ENCODE results near the gene KRTAP9-9. TPM values are rescaled to one million over a fixed set of nuclear protein-coding genes. Genes with fewer than 3 reads are reported as not detected.

Gene KRTAP9-9
- polyA plus RNA-seq, 1 donor from 2014 or later, result not detected

DNA sequence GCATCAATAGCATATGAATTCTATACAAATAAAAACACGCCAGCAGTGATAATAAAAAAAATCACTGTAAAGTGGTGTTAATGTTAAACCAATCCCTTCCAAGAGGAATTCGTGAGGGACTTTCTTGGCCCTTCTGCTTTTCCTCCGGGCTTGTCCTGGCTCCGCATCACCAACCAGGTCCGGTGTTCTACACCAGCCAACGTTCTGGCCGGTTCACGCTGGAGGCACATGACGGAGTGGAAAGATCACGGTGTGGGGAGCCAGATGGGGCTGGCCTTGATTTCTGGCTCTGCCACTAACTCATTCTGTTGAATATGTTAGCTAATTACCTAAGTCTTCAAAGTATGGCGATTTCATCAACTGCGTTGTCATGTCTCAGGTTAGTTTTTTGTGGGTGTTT, 48.9 kb downstream of the KRTAP9-9 start:
- Histone ChIP-seq H3K36me3 (ENCODE audit: insufficient read depth, low read length) (no peaks in the 10 kb centered on the region), H3K9ac (ENCODE audit: low read length) (no peak overlapping the region), H3K9me2 (ENCODE audit: insufficient read depth, low read length) (no peaks in the 10 kb centered on the region), H3K4me3 (ENCODE audit: low read length) (no peak overlapping the region), H3K79me2 (replicated peaks; ENCODE audit: insufficient read depth, low read length) (no peaks in the 10 kb centered on the region), H3K9me3 (ENCODE audit: low read length) (no peaks in the 10 kb centered on the region), H3F3A (ENCODE audit: insufficient read depth, low read length, poor library complexity, severe bottlenecking) (no peaks in the 10 kb centered on the region), H2AFZ (ENCODE audit: low read depth, low read length) (no peak overlapping the region), H3K4me2 (ENCODE audit: low read length) (no peak overlapping the region), H3K27me3 (ENCODE audit: insufficient read depth, low read depth, low read length) (no peaks in the 10 kb centered on the region), H4K20me1 (ENCODE audit: insufficient read depth) (no peaks in the 10 kb centered on the region), H3K27ac (ENCODE audit: low read length) (no peak overlapping the region)
- TF ChIP-seq POLR2AphosphoS5 (IDR thresholded peaks at IDR 0.05) (no peak), MXI1 (conservative IDR thresholded peaks at IDR 0.05; ENCODE audit: poor library complexity, severe bottlenecking) (no peak), TAF1 (IDR thresholded peaks at IDR 0.05; ENCODE audit: low read depth) (no peak), EZH2 (IDR thresholded peaks at IDR 0.05; ENCODE audit: borderline replicate concordance, insufficient read depth, low read length, poor library complexity, severe bottlenecking) (no peak), SMC3 (conservative IDR thresholded peaks at IDR 0.05; ENCODE audit: poor library complexity) (no peak), RAD21 (conservative IDR thresholded peaks at IDR 0.05) (no peak)
- TF ChIP-seq, protein P1, sequence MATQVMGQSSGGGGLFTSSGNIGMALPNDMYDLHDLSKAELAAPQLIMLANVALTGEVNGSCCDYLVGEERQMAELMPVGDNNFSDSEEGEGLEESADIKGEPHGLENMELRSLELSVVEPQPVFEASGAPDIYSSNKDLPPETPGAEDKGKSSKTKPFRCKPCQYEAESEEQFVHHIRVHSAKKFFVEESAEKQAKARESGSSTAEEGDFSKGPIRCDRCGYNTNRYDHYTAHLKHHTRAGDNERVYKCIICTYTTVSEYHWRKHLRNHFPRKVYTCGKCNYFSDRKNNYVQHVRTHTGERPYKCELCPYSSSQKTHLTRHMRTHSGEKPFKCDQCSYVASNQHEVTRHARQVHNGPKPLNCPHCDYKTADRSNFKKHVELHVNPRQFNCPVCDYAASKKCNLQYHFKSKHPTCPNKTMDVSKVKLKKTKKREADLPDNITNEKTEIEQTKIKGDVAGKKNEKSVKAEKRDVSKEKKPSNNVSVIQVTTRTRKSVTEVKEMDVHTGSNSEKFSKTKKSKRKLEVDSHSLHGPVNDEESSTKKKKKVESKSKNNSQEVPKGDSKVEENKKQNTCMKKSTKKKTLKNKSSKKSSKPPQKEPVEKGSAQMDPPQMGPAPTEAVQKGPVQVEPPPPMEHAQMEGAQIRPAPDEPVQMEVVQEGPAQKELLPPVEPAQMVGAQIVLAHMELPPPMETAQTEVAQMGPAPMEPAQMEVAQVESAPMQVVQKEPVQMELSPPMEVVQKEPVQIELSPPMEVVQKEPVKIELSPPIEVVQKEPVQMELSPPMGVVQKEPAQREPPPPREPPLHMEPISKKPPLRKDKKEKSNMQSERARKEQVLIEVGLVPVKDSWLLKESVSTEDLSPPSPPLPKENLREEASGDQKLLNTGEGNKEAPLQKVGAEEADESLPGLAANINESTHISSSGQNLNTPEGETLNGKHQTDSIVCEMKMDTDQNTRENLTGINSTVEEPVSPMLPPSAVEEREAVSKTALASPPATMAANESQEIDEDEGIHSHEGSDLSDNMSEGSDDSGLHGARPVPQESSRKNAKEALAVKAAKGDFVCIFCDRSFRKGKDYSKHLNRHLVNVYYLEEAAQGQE (IDR thresholded peaks at IDR 0.05; ENCODE audit: borderline replicate concordance), result no peak
- TF ChIP-seq, protein P2, sequence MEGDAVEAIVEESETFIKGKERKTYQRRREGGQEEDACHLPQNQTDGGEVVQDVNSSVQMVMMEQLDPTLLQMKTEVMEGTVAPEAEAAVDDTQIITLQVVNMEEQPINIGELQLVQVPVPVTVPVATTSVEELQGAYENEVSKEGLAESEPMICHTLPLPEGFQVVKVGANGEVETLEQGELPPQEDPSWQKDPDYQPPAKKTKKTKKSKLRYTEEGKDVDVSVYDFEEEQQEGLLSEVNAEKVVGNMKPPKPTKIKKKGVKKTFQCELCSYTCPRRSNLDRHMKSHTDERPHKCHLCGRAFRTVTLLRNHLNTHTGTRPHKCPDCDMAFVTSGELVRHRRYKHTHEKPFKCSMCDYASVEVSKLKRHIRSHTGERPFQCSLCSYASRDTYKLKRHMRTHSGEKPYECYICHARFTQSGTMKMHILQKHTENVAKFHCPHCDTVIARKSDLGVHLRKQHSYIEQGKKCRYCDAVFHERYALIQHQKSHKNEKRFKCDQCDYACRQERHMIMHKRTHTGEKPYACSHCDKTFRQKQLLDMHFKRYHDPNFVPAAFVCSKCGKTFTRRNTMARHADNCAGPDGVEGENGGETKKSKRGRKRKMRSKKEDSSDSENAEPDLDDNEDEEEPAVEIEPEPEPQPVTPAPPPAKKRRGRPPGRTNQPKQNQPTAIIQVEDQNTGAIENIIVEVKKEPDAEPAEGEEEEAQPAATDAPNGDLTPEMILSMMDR (IDR thresholded peaks at IDR 0.05; ENCODE audit: poor library complexity, severe bottlenecking), result no peak

Small RNA genes lying within 50 kb of the gene (small RNA-seq; reads per million reads assigned to genes)
- 0 reads per million in 3 experiments for gene KRTAP9-10P

Other genes starting within 250 kb of the KRTAP9-9 start
- gene KRTAP3-1, start 246.3 kb upstream of the KRTAP9-9 start, polyA plus RNA-seq, result not detected in 2 replicates
- gene KRTAP1-5, start 228.2 kb upstream of the KRTAP9-9 start, polyA plus RNA-seq, result not detected in 2 replicates
- not detected in 2 replicates for gene KRTAP1-4, start 225.2 kb upstream of the KRTAP9-9 start, polyA plus RNA-seq
- not detected in 2 replicates for gene KRTAP1-3, start 220.5 kb upstream of the KRTAP9-9 start, polyA plus RNA-seq
- gene KRTAP1-1, start 213.9 kb upstream of the KRTAP9-9 start, polyA plus RNA-seq, result not detected in 2 replicates
- gene KRTAP2-1, start 208.1 kb upstream of the KRTAP9-9 start, polyA plus RNA-seq, result not detected in 2 replicates
- not detected in 2 replicates for gene KRTAP2-2, start 200.2 kb upstream of the KRTAP9-9 start, polyA plus RNA-seq
- not detected in 2 replicates for gene KRTAP2-3, start 195.3 kb upstream of the KRTAP9-9 start, polyA plus RNA-seq
- gene KRTAP2-4, start 189.5 kb upstream of the KRTAP9-9 start, polyA plus RNA-seq, result not detected in 2 replicates
- gene KRTAP4-7, start 171.2 kb upstream of the KRTAP9-9 start, polyA plus RNA-seq, result not detected in 2 replicates
- gene KRTAP4-8, start 157.2 kb upstream of the KRTAP9-9 start, polyA plus RNA-seq, result not detected in 2 replicates
- gene KRTAP4-16, start 153.2 kb upstream of the KRTAP9-9 start, polyA plus RNA-seq, result not detected in 2 replicates
- gene KRTAP4-9, start 150.0 kb upstream of the KRTAP9-9 start, polyA plus RNA-seq, result not detected in 2 replicates
- gene KRTAP4-11, start 137.0 kb upstream of the KRTAP9-9 start, polyA plus RNA-seq, result not detected in 2 replicates
- not detected in 2 replicates for gene KRTAP4-12, start 131.2 kb upstream of the KRTAP9-9 start, polyA plus RNA-seq
- not detected in 2 replicates for gene KRTAP4-6, start 114.8 kb upstream of the KRTAP9-9 start, polyA plus RNA-seq
- not detected in 2 replicates for gene KRTAP4-5, start 105.6 kb upstream of the KRTAP9-9 start, polyA plus RNA-seq
- gene KRTAP4-4, start 94.6 kb upstream of the KRTAP9-9 start, polyA plus RNA-seq, result not detected in 2 replicates
- not detected in 2 replicates for gene KRTAP4-3, start 87.2 kb upstream of the KRTAP9-9 start, polyA plus RNA-seq
- not detected in 2 replicates for gene KRTAP4-2, start 77.2 kb upstream of the KRTAP9-9 start, polyA plus RNA-seq
- not detected in 2 replicates for gene KRTAP4-1, start 70.5 kb upstream of the KRTAP9-9 start, polyA plus RNA-seq
- not detected in 2 replicates for gene KRTAP9-1, start 65.5 kb upstream of the KRTAP9-9 start, polyA plus RNA-seq
- not detected in 2 replicates for gene KRTAP9-2, start 28.7 kb upstream of the KRTAP9-9 start, polyA plus RNA-seq
- not detected in 2 replicates for gene KRTAP9-3, start 22.9 kb upstream of the KRTAP9-9 start, polyA plus RNA-seq
- not detected in 2 replicates for gene KRTAP9-8, start 17.4 kb upstream of the KRTAP9-9 start, polyA plus RNA-seq
- not detected in 2 replicates for gene KRTAP9-4, start 5.7 kb upstream of the KRTAP9-9 start, polyA plus RNA-seq
- gene KRTAP9-6, start 10.0 kb downstream of the KRTAP9-9 start, polyA plus RNA-seq, result not detected in 2 replicates
- gene KRTAP9-7, start 20.3 kb downstream of the KRTAP9-9 start, polyA plus RNA-seq, result not detected in 2 replicates
- gene KRTAP29-1, start 47.5 kb downstream of the KRTAP9-9 start, polyA plus RNA-seq, result not detected in 2 replicates
- gene KRTAP16-1, start 53.9 kb downstream of the KRTAP9-9 start, polyA plus RNA-seq, result not detected in 2 replicates
- gene KRTAP17-1, start 60.3 kb downstream of the KRTAP9-9 start, polyA plus RNA-seq, result not detected in 2 replicates
- gene KRT33A, start 95.4 kb downstream of the KRTAP9-9 start, polyA plus RNA-seq, result not detected in 2 replicates
- not detected in 2 replicates for gene KRT33B, start 114.4 kb downstream of the KRTAP9-9 start, polyA plus RNA-seq
- gene KRT34, start 126.9 kb downstream of the KRTAP9-9 start, polyA plus RNA-seq, result not detected in 2 replicates
- not detected in 2 replicates for gene KRT31, start 142.2 kb downstream of the KRTAP9-9 start, polyA plus RNA-seq
- gene KRT37, start 169.2 kb downstream of the KRTAP9-9 start, polyA plus RNA-seq, result not detected in 2 replicates
- not detected in 2 replicates for gene KRT38, start 185.6 kb downstream of the KRTAP9-9 start, polyA plus RNA-seq
- gene KRT32, start 212.0 kb downstream of the KRTAP9-9 start, polyA plus RNA-seq, result not detected in 2 replicates
- not detected in 2 replicates for gene KRT35, start 225.8 kb downstream of the KRTAP9-9 start, polyA plus RNA-seq
- gene KRT36, start 234.5 kb downstream of the KRTAP9-9 start, polyA plus RNA-seq, result not detected in 2 replicates